Measurements from ENCODE around the gene TNRC6B. TPM values are rescaled to one million over a fixed set of nuclear protein-coding genes. Genes with fewer than 3 reads are reported as not detected.

Gene TNRC6B
- total and polyA plus RNA-seq, 3 experiments from 2014 or later: 32.8 to 109 (median 37.8) TPM

Other genes starting within 250 kb of the TNRC6B start
- gene TMA7B, start 217.5 kb upstream of the TNRC6B start, total RNA-seq: 1 to 10 TPM; 1.4 to 2.0 TPM
- gene TMA7B, start 217.5 kb upstream of the TNRC6B start, polyA plus RNA-seq: 3.0 TPM
- under 1 TPM; 0.33 to 0.51 TPM for gene FAM83F, start 183.0 kb upstream of the TNRC6B start, total RNA-seq
- 0.01 TPM for gene FAM83F, start 183.0 kb upstream of the TNRC6B start, polyA plus RNA-seq
- 100 to 1,000 TPM; 151 to 154 TPM for gene ADSL, start 168.6 kb downstream of the TNRC6B start, total RNA-seq
- 90.0 TPM for gene ADSL, start 168.6 kb downstream of the TNRC6B start, polyA plus RNA-seq
- 10 to 100 TPM; 40.0 to 42.2 TPM for gene SGSM3, start 192.7 kb downstream of the TNRC6B start, total RNA-seq
- 50.4 TPM for gene SGSM3, start 192.7 kb downstream of the TNRC6B start, polyA plus RNA-seq